Psoas muscle (tissue), 8 donors: Measurements from ENCODE around the gene KLHDC7A. TPM values are rescaled to one million over a fixed set of nuclear protein-coding genes. Genes with fewer than 3 reads are reported as not detected.

Experiments used
- ATAC-seq, 4 donors: fragments of 200-7000 bp; cut with Tn5 transposase; one replicate each; pipeline ENCODE4 v1.9.1; 2020; ENCODE audit warnings: moderate library complexity in 3 of 4, mild to moderate bottlenecking in 2 of 4
- DNase-seq, 2 donors: peaks; one replicate each; pipeline ENCODE4 v3.0.0-alpha.2; 2020
- H3K27ac ChIP-seq: fragments of 200-600 bp; one replicate; pipeline ENCODE4 v1.8.0; 2022
- H3K27me3 ChIP-seq, 3 donors: fragments of 200-600 bp in 1 of 3; one replicate each; pipeline versions ENCODE4 v1.6.1 to v1.8.0; 2013 to 2022; ENCODE audit warnings: low read length in 2 of 3, mild to moderate bottlenecking in 2 of 3, moderate library complexity in 1 of 3; ENCODE audit not compliant: insufficient read depth in 3 of 3
- H3K36me3 ChIP-seq, 2 donors: fragments of 200-600 bp in 1 of 2; one replicate each; pipeline versions ENCODE4 v1.6.1 to v1.8.0; 2013 to 2022; ENCODE audit warnings: low read depth in 1 of 2, mild to moderate bottlenecking in 1 of 2, moderate library complexity in 1 of 2; ENCODE audit not compliant: insufficient read depth in 1 of 2
- H3K4me1 ChIP-seq: fragments of 200-600 bp; one replicate; pipeline ENCODE4 v1.8.0; 2022
- H3K4me3 ChIP-seq: fragments of 200-600 bp; one replicate; pipeline ENCODE4 v1.8.0; 2022; ENCODE audit warnings: mild to moderate bottlenecking
- H3K9me3 ChIP-seq: fragments of 200-600 bp; one replicate; pipeline ENCODE4 v1.8.0; 2022
- WGBS, 3 donors: extraction: QIAGEN DNeasy Blood & Tissue Kit; methylation state at CpG; one replicate each; pipeline versions ENCODE4 v1.1.6 to v1.1.7; 2013; 5-methylcytosine and 5-hydroxymethylcytosine counted together
- intact Hi-C, 2 donors: fragments of 100-400 bp; cut with DNase I; formaldehyde crosslinking; loops; one replicate each; pipeline versions ENCODE4 v1.11.0 to v1.14.2; 2022
- long read RNA-seq, 2 donors: library from polyadenylated mRNA; unstranded; transcript quantifications; one replicate each; pipeline ENCODE4 v2.0.0, GENCODE V29; 2021
- polyA plus RNA-seq, 3 donors: library from polyadenylated mRNA; stranded (reverse); fragments of 200-250 nt; gene quantifications; one replicate each; pipeline ENCODE4 v1.2.3, GENCODE V29; 2013
- total RNA-seq, 4 donors: library from RNA; stranded (reverse); fragmentation: NEBNext Ultra II Directional in 2 of 4; extraction: Animal tissue kit (Norgen Biotek cat#: 25700) in 2 of 4; gene quantifications; one replicate each; pipeline versions ENCODE4 v1.2.1 to v1.2.4, GENCODE V29; 2021 to 2023
- TF ChIP-seq, protein P1 (sequence below): fragments of 200-600 bp; IDR thresholded peaks from one replicate; pipeline ENCODE4 v1.8.0; 2022; ENCODE audit warnings: antibody characterized with exemption
- donor health status: healthy with polysubstance abuse.
- donor health status: DM: no; HTN: no; CAD: no; lungs with moderate emphysema.
- donor health status: Bipolar disorder and iron deficiency.
- donor health status: healthy.
- donor health status: DM: yes; HTN: yes; CAD: no.
- donor health status: DM: no; HTN: no; CAD: no.
- donor health status: DM: no; HTN: no; CAD: no.
- donor health status: DM: yes; HTN: yes; CAD: no.

Gene KLHDC7A
- total RNA-seq (not detected), polyA plus RNA-seq (under 1 TPM in 1 of 3 donors, not detected in 2; 0.01 TPM)
- long read RNA-seq, donor 1: 0 reads
- long read RNA-seq, donor 2: 0 reads

- WGBS, 3 donors: 38 to 48% (median 47%) methylated on average over 13 of the region's 13 CpGs
- no peaks in the 10 kb centered on the region for H3K4me1 ChIP-seq
- no peak within 1 kb of the TSS for H3K27ac ChIP-seq
- no peaks in the 10 kb centered on the region for H3K9me3 ChIP-seq
- no peak for DNase-seq
- no peak for ATAC-seq
- H3K36me3 ChIP-seq: no peaks in the 10 kb centered on the region
- no peak within 1 kb of the TSS for H3K4me3 ChIP-seq
- H3K27me3 ChIP-seq: peaks cover 0 to 41% (median 14%) of the 10 kb centered on the region in 3 donors
- intact Hi-C loops: no loop called here
- TF ChIP-seq, protein P1, sequence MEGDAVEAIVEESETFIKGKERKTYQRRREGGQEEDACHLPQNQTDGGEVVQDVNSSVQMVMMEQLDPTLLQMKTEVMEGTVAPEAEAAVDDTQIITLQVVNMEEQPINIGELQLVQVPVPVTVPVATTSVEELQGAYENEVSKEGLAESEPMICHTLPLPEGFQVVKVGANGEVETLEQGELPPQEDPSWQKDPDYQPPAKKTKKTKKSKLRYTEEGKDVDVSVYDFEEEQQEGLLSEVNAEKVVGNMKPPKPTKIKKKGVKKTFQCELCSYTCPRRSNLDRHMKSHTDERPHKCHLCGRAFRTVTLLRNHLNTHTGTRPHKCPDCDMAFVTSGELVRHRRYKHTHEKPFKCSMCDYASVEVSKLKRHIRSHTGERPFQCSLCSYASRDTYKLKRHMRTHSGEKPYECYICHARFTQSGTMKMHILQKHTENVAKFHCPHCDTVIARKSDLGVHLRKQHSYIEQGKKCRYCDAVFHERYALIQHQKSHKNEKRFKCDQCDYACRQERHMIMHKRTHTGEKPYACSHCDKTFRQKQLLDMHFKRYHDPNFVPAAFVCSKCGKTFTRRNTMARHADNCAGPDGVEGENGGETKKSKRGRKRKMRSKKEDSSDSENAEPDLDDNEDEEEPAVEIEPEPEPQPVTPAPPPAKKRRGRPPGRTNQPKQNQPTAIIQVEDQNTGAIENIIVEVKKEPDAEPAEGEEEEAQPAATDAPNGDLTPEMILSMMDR: no peak
These were observed at the start of gene KLHDC7A for GRCh38 chr1:18480315-18481189. KLHDC7A (plus strand) TSS chr1:18480930; CDS start chr1:18480982, 52 bp downstream.

- Histone ChIP-seq H3K4me1 (no peaks in the 10 kb centered on the region), H3K9me3 (peaks cover 6% of the 10 kb centered on the region), H3K27me3 (peaks cover 0 to 9% (median 2%) of the 10 kb centered on the region in 3 donors), H3K27ac (no peak overlapping the region), H3K36me3 (no peaks in the 10 kb centered on the region), H3K4me3 (no peak overlapping the region)
- intact Hi-C loops: no loop called here
- 44 to 55% (median 49%) methylated on average over 3 of the region's 3 CpGs for WGBS, 3 donors
- TF ChIP-seq, protein P1: no peak
- ATAC-seq (no peak), DNase-seq (no peak)
These were observed 46.7 kb upstream of the KLHDC7A start for GRCh38 chr1:18434041-18434440.

DNA sequence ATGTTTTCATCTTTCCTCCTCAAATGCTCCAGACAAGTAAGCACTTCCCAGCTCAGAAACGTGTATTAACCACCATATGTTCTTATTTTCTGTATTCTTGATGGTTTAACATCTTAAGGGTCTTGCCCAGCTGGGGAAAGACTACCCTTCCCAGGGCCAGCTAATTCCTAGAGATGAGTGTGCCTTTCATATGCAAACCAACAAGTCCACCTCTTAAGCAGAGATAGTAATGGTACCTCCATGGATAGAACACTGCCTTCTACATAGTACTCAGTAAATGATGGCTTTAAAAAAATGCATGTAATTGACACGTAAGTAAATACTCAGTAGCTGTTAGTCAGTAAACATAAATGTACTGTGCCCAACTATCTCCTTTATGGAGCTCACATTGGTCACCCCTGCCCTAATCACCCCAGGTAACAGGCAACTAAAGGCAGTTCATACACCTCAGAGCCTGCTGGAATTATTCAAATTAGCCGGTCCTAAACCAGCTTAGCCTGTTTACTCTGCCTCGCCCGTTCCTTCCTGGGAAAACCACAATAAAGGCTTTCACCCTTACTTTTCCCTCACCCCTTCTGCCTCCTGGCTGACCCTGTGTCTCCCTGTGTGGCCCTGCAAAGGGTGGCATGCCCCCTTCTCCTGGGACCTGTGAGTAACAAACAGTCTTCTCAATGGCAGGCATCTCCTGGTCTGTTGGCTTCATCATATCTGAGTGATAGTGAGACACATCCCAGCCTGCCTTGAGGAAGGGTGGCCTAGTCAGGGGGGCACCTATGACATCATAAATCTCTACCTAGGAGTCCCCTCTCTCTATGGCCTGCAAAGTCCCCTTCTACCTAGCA, 40.1 kb upstream of the KLHDC7A start:
- TF ChIP-seq, protein P1: no peak
- Histone ChIP-seq H3K36me3 (no peaks in the 10 kb centered on the region), H3K9me3 (no peaks in the 10 kb centered on the region), H3K27ac (no peak overlapping the region), H3K27me3 (peaks cover 0 to 9% (median 3%) of the 10 kb centered on the region in 3 donors), H3K4me1 (no peaks in the 10 kb centered on the region), H3K4me3 (no peak overlapping the region)
- no peak for DNase-seq
- no peak for ATAC-seq
- 44 to 50% (median 44%) methylated on average over 5 of the region's 5 CpGs for WGBS, 3 donors
- intact Hi-C loops: no loop called here

- no peak for DNase-seq
- H3K4me1 ChIP-seq: no peaks in the 10 kb centered on the region
- peaks cover 0 to 5% (median 0%) of the 10 kb centered on the region in 3 donors for H3K27me3 ChIP-seq
- WGBS, 3 donors: 65 to 72% (median 65%) methylated on average over 11 of the region's 11 CpGs
- TF ChIP-seq, protein P1: no peak
- intact Hi-C loops: no loop called here
- H3K27ac ChIP-seq: no peak overlapping the region
- H3K4me3 ChIP-seq: no peak overlapping the region
- no peaks in the 10 kb centered on the region for H3K36me3 ChIP-seq
- ATAC-seq: no peak
- H3K9me3 ChIP-seq: no peaks in the 10 kb centered on the region
These were observed 36.9 kb upstream of the KLHDC7A start for GRCh38 chr1:18443587-18444520.
